Activated naive CD4-positive, alpha-beta T cell treated with anti-CD3 and anti-CD28 coated beads, Interleukin-2, amount 50 U/mL, for 16 hours (primary cell): ENCODE results near the gene TMCO2.
A peak's percentile ranks its signal among the peaks of the same experiment; 100 is the strongest.
"Not testable (repeated sequence)": the region's sequence is repeated elsewhere in the genome, so short reads cannot be mapped to it uniquely, and the experiment has no call there.

Source experiments
- DNase-seq: peaks from one replicate; pipeline ENCODE4 v3.0.0-alpha.2; 2020

TMCO2 gene

GRCh38 chr1:40247655-40248054 lies at the start of gene TMCO2:
Gene TMCO2, plus strand, starts transcription at chr1:40247937. Its CDS starts 57 bp downstream, at chr1:40247994.
- no peak for DNase-seq

GRCh38 chr1:40199126-40199525 lies 48.6 kb upstream of the TMCO2 start:
- DNase-seq, result no peak

GRCh38 chr1:40204856-40205255 lies 42.9 kb upstream of the TMCO2 start:
- no peak for DNase-seq

GRCh38 chr1:40210511-40211204 lies 37.1 kb upstream of the TMCO2 start:
- no peak for DNase-seq

GRCh38 chr1:40218333-40218732 lies 29.4 kb upstream of the TMCO2 start:
- no peak for DNase-seq

- DNase-seq, result not testable (repeated sequence)
Observed at GRCh38 chr1:40221471-40221905, 26.2 kb upstream of the TMCO2 start.

GRCh38 chr1:40221977-40222772 lies 25.6 kb upstream of the TMCO2 start:
- no peak for DNase-seq

- DNase-seq, result no peak
Observed at GRCh38 chr1:40224040-40224439, 23.7 kb upstream of the TMCO2 start.

GRCh38 chr1:40226192-40226591 lies 21.5 kb upstream of the TMCO2 start:
- DNase-seq, result no peak

- DNase-seq, result peak; percentile 34
Observed at GRCh38 chr1:40232444-40232843, 15.3 kb upstream of the TMCO2 start.

- DNase-seq, result no peak
Observed at GRCh38 chr1:40239626-40240025, 8.1 kb upstream of the TMCO2 start.

GRCh38 chr1:40240390-40240789 lies 7.3 kb upstream of the TMCO2 start:
- DNase-seq, result no peak

- DNase-seq, result no peak
Observed at GRCh38 chr1:40241362-40241761, 6.4 kb upstream of the TMCO2 start.

GRCh38 chr1:40243351-40243750 lies 4.4 kb upstream of the TMCO2 start:
- no peak for DNase-seq

GRCh38 chr1:40244138-40244744 lies 3.5 kb upstream of the TMCO2 start:
- DNase-seq, result no peak

GRCh38 chr1:40245686-40246085 lies 2.1 kb upstream of the TMCO2 start:
- DNase-seq, result no peak

- no peak for DNase-seq
Observed at GRCh38 chr1:40248412-40248811, 675 bp downstream of the TMCO2 start.

GRCh38 chr1:40251456-40251855 lies 3.7 kb downstream of the TMCO2 start:
- DNase-seq, result no peak

GRCh38 chr1:40252601-40253000 lies 4.9 kb downstream of the TMCO2 start:
- DNase-seq, result no peak

GRCh38 chr1:40255231-40255630 lies 7.5 kb downstream of the TMCO2 start:
- no peak for DNase-seq

GRCh38 chr1:40256401-40257084 lies 8.8 kb downstream of the TMCO2 start:
- DNase-seq, result no peak

GRCh38 chr1:40257313-40257687 lies 9.6 kb downstream of the TMCO2 start:
- no peak for DNase-seq

- DNase-seq, result peak; percentile 95
Observed at GRCh38 chr1:40257688-40258444, 10.1 kb downstream of the TMCO2 start, which contains the start of gene ZMPSTE24. Gene ZMPSTE24, plus strand, starts transcription at chr1:40258236. Its CDS starts 36 bp downstream, at chr1:40258272.
